Cardiac muscle cell (in vitro differentiated cells and primary cell): ENCODE results near the gene PI3. TPM values are rescaled to one million over a fixed set of nuclear protein-coding genes. Genes with fewer than 3 reads are reported as not detected.

Source experiments
- DNase-seq, 2 donors: peaks; one replicate each; pipeline versions ENCODE4 v3.0.0 to v3.0.0-alpha.2; 2010 to 2017; ENCODE audit warnings: low read depth in 1 of 2, low spot score in 1 of 2
- H3K27ac ChIP-seq: fragments of 200-600 bp; sonication (generic); 2 replicates; pipeline ENCODE4 v1.5.1; 2016
- H3K27me3 ChIP-seq: fragments of 200-600 bp; sonication (generic); 2 replicates; pipeline ENCODE4 v1.6.0; 2016; ENCODE audit warnings: control low read depth
- H3K36me3 ChIP-seq: fragments of 200-600 bp; sonication (generic); 2 replicates; pipeline ENCODE4 v1.5.1; 2016; ENCODE audit warnings: control low read depth
- H3K4me1 ChIP-seq: fragments of 200-600 bp; sonication (generic); 2 replicates; pipeline ENCODE4 v1.8.1; 2017; ENCODE audit warnings: low read depth, mild to moderate bottlenecking, mixed run types
- H3K4me3 ChIP-seq: fragments of 200-600 bp; sonication (generic); 2 replicates; pipeline ENCODE4 v1.5.1; 2016; ENCODE audit warnings: mild to moderate bottlenecking
- H3K9me3 ChIP-seq: fragments of 200-600 bp; sonication (generic); 2 replicates; pipeline ENCODE4 v1.5.1; 2017; ENCODE audit warnings: low read depth, mild to moderate bottlenecking, control low read depth
- polyA plus RNA-seq: library from polyadenylated mRNA; unstranded; fragments of >200 nt; fragmentation: Nextera tagmentation; extraction: Ambion mirVana; gene quantifications from 2 replicates; pipeline ENCODE4 v1.2.1, GENCODE V29; 2016
- total RNA-seq: library from RNA; depleted of rRNA; stranded (reverse); fragments of >200 nt; gene quantifications from 2 replicates; pipeline ENCODE4 v1.2.3, GENCODE V29; 2016
- TF ChIP-seq, protein P1 (sequence below): IDR thresholded peaks from 2 replicates; pipeline ENCODE4 v1.5.1; 2012; ENCODE audit warnings: low read depth, mild to moderate bottlenecking, low read length

The PI3 gene
- total and polyA plus RNA-seq, 2 experiments from 2014 or later, result not detected

- Histone ChIP-seq H3K27me3 (peaks cover 32% of the 10 kb centered on the region), H3K27ac (no peak overlapping the region), H3K9me3 (no peaks in the 10 kb centered on the region), H3K4me1 (no peaks in the 10 kb centered on the region), H3K36me3 (no peaks in the 10 kb centered on the region), H3K4me3 (no peak overlapping the region)
- no peak for DNase-seq
- TF ChIP-seq, protein P1, sequence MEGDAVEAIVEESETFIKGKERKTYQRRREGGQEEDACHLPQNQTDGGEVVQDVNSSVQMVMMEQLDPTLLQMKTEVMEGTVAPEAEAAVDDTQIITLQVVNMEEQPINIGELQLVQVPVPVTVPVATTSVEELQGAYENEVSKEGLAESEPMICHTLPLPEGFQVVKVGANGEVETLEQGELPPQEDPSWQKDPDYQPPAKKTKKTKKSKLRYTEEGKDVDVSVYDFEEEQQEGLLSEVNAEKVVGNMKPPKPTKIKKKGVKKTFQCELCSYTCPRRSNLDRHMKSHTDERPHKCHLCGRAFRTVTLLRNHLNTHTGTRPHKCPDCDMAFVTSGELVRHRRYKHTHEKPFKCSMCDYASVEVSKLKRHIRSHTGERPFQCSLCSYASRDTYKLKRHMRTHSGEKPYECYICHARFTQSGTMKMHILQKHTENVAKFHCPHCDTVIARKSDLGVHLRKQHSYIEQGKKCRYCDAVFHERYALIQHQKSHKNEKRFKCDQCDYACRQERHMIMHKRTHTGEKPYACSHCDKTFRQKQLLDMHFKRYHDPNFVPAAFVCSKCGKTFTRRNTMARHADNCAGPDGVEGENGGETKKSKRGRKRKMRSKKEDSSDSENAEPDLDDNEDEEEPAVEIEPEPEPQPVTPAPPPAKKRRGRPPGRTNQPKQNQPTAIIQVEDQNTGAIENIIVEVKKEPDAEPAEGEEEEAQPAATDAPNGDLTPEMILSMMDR, result no peak
Observed at GRCh38 chr20:45223136-45223535, 48.4 kb downstream of the PI3 start.

Other genes with a start within 250 kb of the PI3 start
- 79.2 and 80.0 TPM in 2 replicates for gene TOMM34, start 214.5 kb upstream of the PI3 start, total RNA-seq
- 107 and 130 TPM in 2 replicates for gene TOMM34, start 214.5 kb upstream of the PI3 start, polyA plus RNA-seq
- 9.7 and 16.0 TPM in 2 replicates for gene STK4, start 208.4 kb upstream of the PI3 start, total RNA-seq
- 18.0 and 19.1 TPM in 2 replicates for gene STK4, start 208.4 kb upstream of the PI3 start, polyA plus RNA-seq
- not detected in 2 replicates for gene KCNS1, start 73.8 kb upstream of the PI3 start, total RNA-seq
- gene KCNS1, start 73.8 kb upstream of the PI3 start, polyA plus RNA-seq, result 0.19 TPM in 1 of 2 replicates, not detected in the other
- not detected in 2 replicates for gene WFDC5, start 59.7 kb upstream of the PI3 start, total RNA-seq
- not detected in 2 replicates for gene WFDC5, start 59.7 kb upstream of the PI3 start, polyA plus RNA-seq
- gene WFDC12, start 50.4 kb upstream of the PI3 start, total RNA-seq, result not detected in 2 replicates
- not detected in 2 replicates for gene WFDC12, start 50.4 kb upstream of the PI3 start, polyA plus RNA-seq
- gene SEMG1, start 32.1 kb downstream of the PI3 start, total RNA-seq, result not detected in 2 replicates
- gene SEMG1, start 32.1 kb downstream of the PI3 start, polyA plus RNA-seq, result not detected in 2 replicates
- gene SEMG2, start 46.5 kb downstream of the PI3 start, total RNA-seq, result not detected in 2 replicates
- gene SEMG2, start 46.5 kb downstream of the PI3 start, polyA plus RNA-seq, result not detected in 2 replicates
- not detected in 2 replicates for gene SLPI, start 79.7 kb downstream of the PI3 start, total RNA-seq
- 6.0 TPM in 1 of 2 replicates, not detected in the other for gene SLPI, start 79.7 kb downstream of the PI3 start, polyA plus RNA-seq
- gene RBPJL, start 131.9 kb downstream of the PI3 start, total RNA-seq, result not detected in 2 replicates
- not detected in 2 replicates for gene RBPJL, start 131.9 kb downstream of the PI3 start, polyA plus RNA-seq
- not detected in 2 replicates for gene MATN4, start 133.4 kb downstream of the PI3 start, total RNA-seq
- gene MATN4, start 133.4 kb downstream of the PI3 start, polyA plus RNA-seq, result not detected in 2 replicates
- gene SDC4, start 173.5 kb downstream of the PI3 start, total RNA-seq, result 36.0 and 55.7 TPM in 2 replicates
- 35.4 and 74.4 TPM in 2 replicates for gene SDC4, start 173.5 kb downstream of the PI3 start, polyA plus RNA-seq
- 24.5 and 28.0 TPM in 2 replicates for gene SYS1, start 188.3 kb downstream of the PI3 start, total RNA-seq
- gene SYS1, start 188.3 kb downstream of the PI3 start, polyA plus RNA-seq, result 16.9 and 20.0 TPM in 2 replicates
- gene TP53TG5, start 203.4 kb downstream of the PI3 start, total RNA-seq, result 0.32 and 0.39 TPM in 2 replicates
- gene TP53TG5, start 203.4 kb downstream of the PI3 start, polyA plus RNA-seq, result 3.5 and 3.8 TPM in 2 replicates
- gene DBNDD2, start 233.4 kb downstream of the PI3 start, total RNA-seq, result 51.2 and 62.9 TPM in 2 replicates
- gene DBNDD2, start 233.4 kb downstream of the PI3 start, polyA plus RNA-seq, result 85.4 and 89.3 TPM in 2 replicates
- gene PIGT, start 241.2 kb downstream of the PI3 start, total RNA-seq, result 84.6 and 87.4 TPM in 2 replicates
- gene PIGT, start 241.2 kb downstream of the PI3 start, polyA plus RNA-seq, result 150 and 156 TPM in 2 replicates